GM23248 (cell line): ENCODE data around the gene ATP6V0C. TPM values are rescaled to one million over a fixed set of nuclear protein-coding genes. Genes with fewer than 3 reads are reported as not detected.
A peak's percentile ranks its signal among the peaks of the same experiment; 100 is the strongest.
"Not testable (repeated sequence)": the region's sequence is repeated elsewhere in the genome, so short reads cannot be mapped to it uniquely, and the experiment has no call there.

Source experiments
- DNase-seq: peaks from one replicate; pipeline ENCODE4 v3.0.0-alpha.2; 2015
- H2AFZ ChIP-seq: fragments of 200-600 bp; sonication (generic); 2 replicates; pipeline ENCODE4 v1.6.1; 2016; ENCODE audit warnings: antibody characterized with exemption
- H3F3A ChIP-seq: fragments of 200-600 bp; sonication (generic); 2 replicates; pipeline ENCODE4 v1.6.1; 2016; ENCODE audit warnings: mild to moderate bottlenecking, antibody characterized with exemption, mixed run types; ENCODE audit not compliant: insufficient read depth
- H3K27ac ChIP-seq: fragments of 200-600 bp; sonication (generic); 2 replicates; pipeline ENCODE4 v1.5.1; 2016; ENCODE audit warnings: mild to moderate bottlenecking
- H3K27me3 ChIP-seq: fragments of 200-600 bp; sonication (generic); replicated peaks from 2 replicates; pipeline ENCODE4 v1.6.1; 2016; ENCODE audit warnings: mild to moderate bottlenecking; ENCODE audit not compliant: insufficient read depth
- H3K36me3 ChIP-seq: fragments of 200-600 bp; sonication (generic); 2 replicates; pipeline ENCODE4 v1.6.1; 2016; ENCODE audit warnings: low read depth, mild to moderate bottlenecking
- H3K4me1 ChIP-seq: fragments of 200-600 bp; sonication (generic); 2 replicates; pipeline ENCODE4 v1.6.1; 2016; ENCODE audit warnings: mild to moderate bottlenecking; ENCODE audit not compliant: insufficient read depth
- H3K4me2 ChIP-seq: fragments of 200-600 bp; sonication (generic); one replicate; pipeline ENCODE4 v1.6.1; 2016; ENCODE audit warnings: mild to moderate bottlenecking; ENCODE audit not compliant: unreplicated experiment
- H3K4me3 ChIP-seq: fragments of 200-600 bp; sonication (generic); 2 replicates; pipeline ENCODE4 v1.5.1; 2016; ENCODE audit warnings: mild to moderate bottlenecking
- H3K79me2 ChIP-seq: fragments of 200-600 bp; sonication (generic); 2 replicates; pipeline ENCODE4 v1.6.1; 2016; ENCODE audit warnings: mild to moderate bottlenecking; ENCODE audit not compliant: insufficient read depth
- H3K9ac ChIP-seq: fragments of 200-600 bp; sonication (generic); 2 replicates; pipeline ENCODE4 v1.6.1; 2016; ENCODE audit warnings: mild to moderate bottlenecking
- H3K9me2 ChIP-seq: fragments of 200-600 bp; sonication (generic); 2 replicates; pipeline ENCODE4 v1.6.1; 2016; ENCODE audit warnings: mixed run types, mild to moderate bottlenecking, moderate library complexity; ENCODE audit not compliant: insufficient read depth
- H3K9me3 ChIP-seq: fragments of 200-600 bp; sonication (generic); one replicate; pipeline ENCODE4 v1.6.1; 2017; ENCODE audit warnings: low read depth
- H4K20me1 ChIP-seq: fragments of 200-600 bp; sonication (generic); 2 replicates; pipeline ENCODE4 v1.6.0; 2016; ENCODE audit not compliant: insufficient read depth
- WGBS, 2 experiments: methylation state at CpG; one replicate each; pipeline ENCODE4 v1.1.6; 2015 to 2017; ENCODE audit warnings: low lambda C conversion rate in 2 of 2, low coverage in 1 of 2; ENCODE audit errors: missing lambda C conversion rate in 2 of 2; 5-methylcytosine and 5-hydroxymethylcytosine counted together
- in situ Hi-C: fragments of 300-500 bp; cut with MboI; formaldehyde crosslinking; loops from 2 replicates; pipeline ENCODE4 v1.15.0; 2020
- polyA plus RNA-seq: library from polyadenylated mRNA; unstranded; fragments of >200 nt; fragmentation: Nextera tagmentation; extraction: Ambion mirVana; gene quantifications from 2 replicates; pipeline ENCODE4 v1.2.1, GENCODE V29; 2016
- total RNA-seq: library from RNA; depleted of rRNA; stranded (reverse); fragments of >200 nt; shearing (Covaris generic); gene quantifications from 2 replicates; pipeline ENCODE4 v1.2.3, GENCODE V29; 2014

Gene ATP6V0C
- total and polyA plus RNA-seq, 2 experiments from 2014 or later, result 43.2 to 186 TPM

DNA sequence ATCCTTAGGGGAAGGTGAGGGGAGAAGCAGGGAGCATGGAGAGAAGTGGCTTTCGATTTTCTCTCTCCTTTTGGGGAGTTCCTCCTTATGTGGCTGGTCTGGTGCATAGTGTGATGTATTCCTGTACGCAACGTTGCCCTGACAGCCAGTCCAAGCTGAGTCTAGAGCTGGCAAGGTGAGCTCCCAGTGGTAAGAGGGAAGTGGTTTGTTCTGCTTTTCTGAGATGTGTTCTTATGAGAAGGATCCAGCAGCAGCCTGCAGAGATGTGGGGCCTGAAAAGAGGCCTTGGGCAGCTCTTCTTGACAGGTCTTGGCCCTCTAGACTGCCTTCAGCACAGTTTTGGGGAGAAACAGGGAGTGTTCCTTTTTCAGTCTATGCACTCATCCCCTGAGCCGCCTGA, 27.2 kb downstream of the ATP6V0C start:
- H4K20me1 ChIP-seq, H3K9ac ChIP-seq, H3K9me3 ChIP-seq, H3K27ac ChIP-seq, H3K4me3 ChIP-seq, DNase-seq, H3K4me2 ChIP-seq, H3K9me2 ChIP-seq, H3K27me3 ChIP-seq, H2AFZ ChIP-seq, H3K36me3 ChIP-seq, in situ Hi-C loops: not testable (repeated sequence)
- H3F3A ChIP-seq, result peaks cover 11% of the 10 kb centered on the region
- 85 to 86% methylated on average over 4 of the region's 4 CpGs for WGBS, 2 experiments
- H3K79me2 ChIP-seq, result peaks cover 68% of the 10 kb centered on the region
- peaks cover 18% of the 10 kb centered on the region for H3K4me1 ChIP-seq

DNA sequence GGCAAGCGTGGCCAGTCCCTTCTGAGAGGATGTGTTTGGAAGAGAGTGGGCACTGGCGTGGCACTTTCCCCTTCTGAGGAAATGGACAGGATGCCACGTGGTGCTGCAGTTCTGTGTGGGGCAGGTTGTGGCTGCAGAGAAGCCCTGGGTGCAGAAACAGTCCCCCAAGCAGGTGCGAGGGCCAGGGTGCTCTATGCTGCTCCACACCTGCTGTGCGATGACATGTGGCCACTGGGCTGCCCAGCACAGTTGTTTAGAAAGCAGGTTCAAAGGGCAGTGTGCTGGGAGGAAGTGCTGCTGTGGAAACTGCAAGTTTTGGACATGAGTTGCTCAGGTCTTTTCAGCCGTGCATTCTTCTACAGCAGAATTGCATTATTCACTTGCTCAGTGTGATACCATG, 27.7 kb downstream of the ATP6V0C start:
- H3K9me3 ChIP-seq, H3K27ac ChIP-seq, H3K27me3 ChIP-seq, H3K9me2 ChIP-seq, H3K9ac ChIP-seq, H4K20me1 ChIP-seq, H3F3A ChIP-seq, H2AFZ ChIP-seq, H3K36me3 ChIP-seq, H3K4me3 ChIP-seq, in situ Hi-C loops, DNase-seq, H3K4me2 ChIP-seq: not testable (repeated sequence)
- Histone ChIP-seq H3K4me1 (peaks cover 15% of the 10 kb centered on the region), H3K79me2 (peaks cover 73% of the 10 kb centered on the region)
- WGBS, 2 experiments, result 73 to 74% methylated on average over 6 of the region's 6 CpGs

DNA sequence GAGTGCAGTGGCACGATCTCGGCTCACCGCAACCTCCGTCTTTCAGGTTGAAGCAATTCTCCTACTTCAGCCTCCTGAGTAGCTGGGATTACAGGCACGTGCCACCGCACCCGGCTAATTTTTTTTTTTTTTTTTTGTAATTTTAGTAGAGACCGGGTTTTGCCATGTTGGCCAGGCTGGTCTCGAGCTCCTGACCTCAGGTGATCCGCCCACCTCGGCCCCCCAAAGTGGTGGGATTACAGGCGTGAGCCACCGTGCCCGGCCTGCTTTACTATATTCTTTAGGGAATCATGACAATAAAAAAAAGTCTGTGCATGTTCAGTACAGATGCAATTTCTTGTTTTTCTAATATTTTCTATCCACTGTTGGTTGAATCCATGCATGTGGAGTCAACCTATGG, 30.0 kb downstream of the ATP6V0C start:
- DNase-seq, H3K4me1 ChIP-seq, H3K9ac ChIP-seq, in situ Hi-C loops, H3K9me2 ChIP-seq, H3K9me3 ChIP-seq, H3K4me3 ChIP-seq, H3K27me3 ChIP-seq, H3F3A ChIP-seq, H3K36me3 ChIP-seq, H4K20me1 ChIP-seq, H3K27ac ChIP-seq, H2AFZ ChIP-seq, H3K4me2 ChIP-seq: not testable (repeated sequence)
- WGBS, 2 experiments, result 92 to 94% methylated on average over 12 to 14 of the region's 14 CpGs
- H3K79me2 ChIP-seq, result peaks cover 71% of the 10 kb centered on the region

DNA sequence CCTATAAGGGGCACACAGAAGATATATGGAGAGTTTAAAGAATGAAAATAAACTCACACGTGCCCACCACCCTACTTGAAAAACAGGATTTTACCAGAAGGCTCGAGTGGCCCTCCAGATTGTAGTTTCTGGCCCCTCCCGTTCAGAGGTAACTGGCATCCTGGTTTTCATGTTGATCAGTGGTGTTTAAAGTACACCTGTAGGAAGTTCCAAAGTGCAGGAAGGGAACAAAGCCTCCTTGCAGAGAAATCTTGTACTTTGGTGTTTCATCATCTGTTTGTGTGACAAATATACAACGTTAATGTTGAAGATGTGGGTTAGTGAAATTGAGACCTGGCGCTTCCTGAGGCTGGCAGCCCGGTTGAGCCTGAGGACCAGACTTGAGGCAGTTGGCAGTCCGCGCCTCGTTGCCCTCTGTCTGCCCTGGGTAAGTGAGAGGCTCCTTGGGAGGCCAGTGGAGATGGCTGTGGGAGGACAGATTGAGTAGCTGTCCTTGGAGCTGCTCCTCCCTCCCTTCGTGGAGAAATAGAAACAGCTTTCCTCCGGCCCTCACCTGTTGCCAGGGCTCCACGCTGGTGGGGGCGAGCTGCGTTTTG, 36.6 kb downstream of the ATP6V0C start:
- H3K4me1 ChIP-seq, H3F3A ChIP-seq, H3K36me3 ChIP-seq, H3K4me2 ChIP-seq, H3K27ac ChIP-seq, H4K20me1 ChIP-seq, in situ Hi-C loops, H3K9ac ChIP-seq, DNase-seq, H2AFZ ChIP-seq, H3K9me2 ChIP-seq, H3K27me3 ChIP-seq, H3K9me3 ChIP-seq, H3K4me3 ChIP-seq: not testable (repeated sequence)
- peaks cover 26% of the 10 kb centered on the region for H3K79me2 ChIP-seq
- 78% methylated on average over 1 of the region's 14 CpGs; no CpG with 5 or more reads in 1 of the 2 experiments for WGBS, 2 experiments

DNA sequence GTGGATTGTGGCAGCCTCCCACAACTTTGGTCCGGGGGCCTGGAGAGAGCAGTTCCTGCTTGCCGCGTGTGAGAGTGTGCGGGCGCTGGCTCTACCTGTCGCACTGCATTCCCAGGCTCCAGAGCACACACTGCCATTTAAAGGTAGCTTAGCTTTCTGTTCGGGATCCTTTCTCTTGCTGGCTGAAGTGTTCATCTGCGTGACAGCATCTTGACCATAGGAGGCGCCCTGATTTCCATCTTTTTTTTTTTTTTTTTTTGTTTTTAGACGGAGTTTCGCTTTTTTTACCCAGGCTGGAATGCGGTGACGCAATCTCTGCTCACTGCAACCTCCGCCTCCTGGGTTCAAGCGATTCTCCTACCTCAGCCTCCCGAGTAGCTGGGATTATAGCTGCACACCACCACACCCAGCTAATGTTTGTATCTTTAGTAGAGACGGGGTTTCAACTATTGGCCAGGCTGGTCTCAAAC, 37.7 kb downstream of the ATP6V0C start:
- peak; percentile 6 for DNase-seq
- H3K9ac ChIP-seq, H3K27ac ChIP-seq, H2AFZ ChIP-seq, H3K27me3 ChIP-seq, H4K20me1 ChIP-seq, H3K4me2 ChIP-seq, H3K9me3 ChIP-seq, H3F3A ChIP-seq, H3K4me3 ChIP-seq, H3K36me3 ChIP-seq, H3K4me1 ChIP-seq, H3K9me2 ChIP-seq, in situ Hi-C loops: not testable (repeated sequence)
- H3K79me2 ChIP-seq, result peaks cover 15% of the 10 kb centered on the region
- 81 to 86% methylated on average over 11 to 12 of the region's 17 CpGs for WGBS, 2 experiments

DNA sequence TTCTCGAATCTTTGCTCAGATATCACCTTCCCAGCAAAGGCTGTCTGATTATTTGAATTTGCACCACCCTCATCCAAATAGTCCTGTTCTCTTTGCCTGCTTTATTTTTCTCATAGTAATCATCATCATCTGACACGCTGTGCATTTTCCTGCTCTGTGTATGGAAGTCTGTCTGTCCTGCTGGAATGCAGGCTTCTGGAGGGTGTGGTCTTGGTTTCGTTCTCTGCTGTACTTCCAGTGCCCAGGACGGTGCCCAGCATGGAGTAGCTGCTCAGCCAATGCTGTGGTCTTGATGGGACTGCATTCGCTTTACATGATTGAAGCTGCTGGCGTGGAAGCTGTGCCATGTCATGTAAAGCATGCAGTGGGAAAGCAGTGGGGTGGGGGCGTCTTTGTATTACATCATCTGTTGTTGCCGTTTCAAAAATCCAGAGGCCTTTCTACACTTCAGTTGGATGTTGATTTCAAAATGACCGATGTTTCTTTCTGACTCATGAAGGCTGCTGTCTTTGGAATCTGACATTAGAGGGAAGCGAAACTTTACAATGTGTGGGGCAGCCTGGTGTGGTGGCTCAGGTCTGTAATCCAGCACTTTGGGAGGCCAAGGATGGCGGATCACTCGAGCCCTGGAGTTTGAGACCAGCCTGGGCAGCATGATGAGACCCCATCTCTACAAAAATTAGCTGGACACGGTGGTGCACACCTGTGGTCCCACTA, 41.1 kb downstream of the ATP6V0C start:
- H3K79me2 ChIP-seq, result peaks cover 13% of the 10 kb centered on the region
- DNase-seq, H3F3A ChIP-seq, H3K9me2 ChIP-seq, H3K36me3 ChIP-seq, H3K27me3 ChIP-seq, H4K20me1 ChIP-seq, in situ Hi-C loops, H3K4me1 ChIP-seq, H3K4me3 ChIP-seq, H3K4me2 ChIP-seq, H3K27ac ChIP-seq, H3K9me3 ChIP-seq, H2AFZ ChIP-seq, H3K9ac ChIP-seq: not testable (repeated sequence)
- no CpG with 5 or more reads among the region's 13 CpGs for WGBS, 2 experiments

DNA sequence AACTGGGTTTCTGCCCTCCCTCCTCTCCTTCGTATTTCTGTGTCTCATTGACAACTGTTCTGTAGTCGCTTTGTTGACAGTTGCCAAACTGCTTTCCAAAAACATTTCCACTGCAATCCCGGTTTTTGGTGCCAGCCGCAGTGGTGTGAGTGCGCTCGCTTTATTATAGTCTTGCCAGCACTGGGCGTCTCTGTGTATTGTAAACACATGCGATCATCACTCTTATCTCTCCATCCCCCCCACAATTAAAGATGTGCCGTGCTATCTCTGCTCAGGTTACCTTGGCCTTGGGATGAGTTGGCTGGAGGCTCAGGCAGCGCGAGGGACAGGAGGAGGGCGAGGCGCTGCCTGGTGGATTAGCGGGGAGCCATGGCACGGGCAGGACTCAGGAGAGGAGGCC, 43.4 kb downstream of the ATP6V0C start:
- in situ Hi-C loops, H3K4me2 ChIP-seq, H3K27ac ChIP-seq, H3F3A ChIP-seq, H4K20me1 ChIP-seq, H3K4me1 ChIP-seq, DNase-seq, H3K9ac ChIP-seq, H3K4me3 ChIP-seq, H3K27me3 ChIP-seq, H3K79me2 ChIP-seq, H3K9me3 ChIP-seq, H2AFZ ChIP-seq, H3K9me2 ChIP-seq, H3K36me3 ChIP-seq: not testable (repeated sequence)
- WGBS, 2 experiments, result 64 to 75% methylated on average over 4 to 6 of the region's 15 CpGs
